MM.1S (cell line): Measurements from ENCODE around the gene NEDD4L.

Source experiments
- DNase-seq: peaks from one replicate; pipeline ENCODE4 v3.0.0-alpha.2; 2015
- H2AFZ ChIP-seq: fragments of 300-600 bp; sonication (generic); 2 replicates; pipeline ENCODE4 v1.6.0; 2016; ENCODE audit warnings: antibody characterized with exemption, low read length
- H3F3A ChIP-seq: fragments of 300-600 bp; sonication (generic); 2 replicates; pipeline ENCODE4 v1.6.1; 2016; ENCODE audit warnings: mild to moderate bottlenecking, antibody characterized with exemption, low read length, moderate library complexity, mixed read lengths; ENCODE audit not compliant: insufficient read depth
- H3K27ac ChIP-seq: fragments of 300-600 bp; sonication (generic); 2 replicates; pipeline ENCODE4 v1.5.1; 2016; ENCODE audit warnings: mild to moderate bottlenecking, low read length
- H3K27me3 ChIP-seq: fragments of 300-600 bp; sonication (generic); replicated peaks from 2 replicates; pipeline ENCODE4 v1.6.0; 2016; ENCODE audit warnings: low read length; ENCODE audit not compliant: insufficient read depth
- H3K36me3 ChIP-seq: fragments of 300-600 bp; sonication (generic); replicated peaks from 2 replicates; pipeline ENCODE4 v1.6.1; 2016; ENCODE audit warnings: mild to moderate bottlenecking, low read length, mixed read lengths; ENCODE audit not compliant: insufficient read depth
- H3K4me1 ChIP-seq: fragments of 300-600 bp; sonication (generic); 2 replicates; pipeline ENCODE4 v1.6.1; 2016; ENCODE audit warnings: low read length, mixed read lengths
- H3K4me2 ChIP-seq: fragments of 300-600 bp; sonication (generic); 2 replicates; pipeline ENCODE4 v1.6.0; 2016; ENCODE audit warnings: low read depth, low read length
- H3K4me3 ChIP-seq: fragments of 300-600 bp; sonication (generic); 2 replicates; pipeline ENCODE4 v1.5.1; 2016; ENCODE audit warnings: low read length, mixed read lengths
- H3K79me2 ChIP-seq: fragments of 300-600 bp; sonication (generic); 2 replicates; pipeline ENCODE4 v1.6.1; 2016; ENCODE audit warnings: mixed run types, low read length, mixed read lengths
- H3K9ac ChIP-seq: fragments of 300-600 bp; sonication (generic); 2 replicates; pipeline ENCODE4 v1.6.1; 2016; ENCODE audit warnings: low read length, mixed read lengths
- H3K9me2 ChIP-seq: fragments of 300-600 bp; sonication (generic); replicated peaks from 2 replicates; pipeline ENCODE4 v1.6.1; 2016; ENCODE audit warnings: mild to moderate bottlenecking, low read length, mixed read lengths; ENCODE audit not compliant: insufficient read depth
- H3K9me3 ChIP-seq: fragments of 300-600 bp; sonication (generic); replicated peaks from 2 replicates; pipeline ENCODE4 v1.6.1; 2016; ENCODE audit warnings: mild to moderate bottlenecking, low read length, mixed read lengths; ENCODE audit not compliant: insufficient read depth
- H4K20me1 ChIP-seq: fragments of 300-600 bp; sonication (generic); 2 replicates; pipeline ENCODE4 v1.6.1; 2016; ENCODE audit warnings: mild to moderate bottlenecking, low read length, moderate library complexity, mixed read lengths; ENCODE audit not compliant: insufficient read depth
- EZH2 ChIP-seq: fragments of 300-600 bp; sonication (generic); optimal IDR thresholded peaks from 2 replicates; pipeline ENCODE3; 2017; ENCODE audit warnings: low read depth, mild to moderate bottlenecking, antibody characterized with exemption, low read length, mixed read lengths
- EZH2phosphoT487 ChIP-seq: fragments of 300-600 bp; sonication (generic); IDR thresholded peaks from 2 replicates; pipeline ENCODE4 v1.6.1; 2018; ENCODE audit warnings: antibody characterized with exemption, low read length
- TF ChIP-seq, protein P1 (sequence below): fragments of 300-600 bp; sonication (generic); IDR thresholded peaks from 2 replicates; pipeline ENCODE4 v1.5.1; 2016; ENCODE audit warnings: antibody characterized with exemption, low read length, mixed read lengths

NEDD4L gene

GRCh38 chr18:58163004-58163590, 119.1 kb downstream of the NEDD4L start:
- H3K79me2 ChIP-seq: no peaks in the 10 kb centered on the region
- no peaks in the 10 kb centered on the region for H3K4me1 ChIP-seq
- H2AFZ ChIP-seq: no peak overlapping the region
- no peaks in the 10 kb centered on the region for H4K20me1 ChIP-seq
- no peak for DNase-seq
- no peak overlapping the region for H3K4me2 ChIP-seq
- H3K27me3 ChIP-seq: no peaks in the 10 kb centered on the region
- H3K36me3 ChIP-seq: no peaks in the 10 kb centered on the region
- no peaks in the 10 kb centered on the region for H3K9me3 ChIP-seq
- TF ChIP-seq EZH2phosphoT487 (no peak), EZH2 (no peak)
- TF ChIP-seq, protein P1, sequence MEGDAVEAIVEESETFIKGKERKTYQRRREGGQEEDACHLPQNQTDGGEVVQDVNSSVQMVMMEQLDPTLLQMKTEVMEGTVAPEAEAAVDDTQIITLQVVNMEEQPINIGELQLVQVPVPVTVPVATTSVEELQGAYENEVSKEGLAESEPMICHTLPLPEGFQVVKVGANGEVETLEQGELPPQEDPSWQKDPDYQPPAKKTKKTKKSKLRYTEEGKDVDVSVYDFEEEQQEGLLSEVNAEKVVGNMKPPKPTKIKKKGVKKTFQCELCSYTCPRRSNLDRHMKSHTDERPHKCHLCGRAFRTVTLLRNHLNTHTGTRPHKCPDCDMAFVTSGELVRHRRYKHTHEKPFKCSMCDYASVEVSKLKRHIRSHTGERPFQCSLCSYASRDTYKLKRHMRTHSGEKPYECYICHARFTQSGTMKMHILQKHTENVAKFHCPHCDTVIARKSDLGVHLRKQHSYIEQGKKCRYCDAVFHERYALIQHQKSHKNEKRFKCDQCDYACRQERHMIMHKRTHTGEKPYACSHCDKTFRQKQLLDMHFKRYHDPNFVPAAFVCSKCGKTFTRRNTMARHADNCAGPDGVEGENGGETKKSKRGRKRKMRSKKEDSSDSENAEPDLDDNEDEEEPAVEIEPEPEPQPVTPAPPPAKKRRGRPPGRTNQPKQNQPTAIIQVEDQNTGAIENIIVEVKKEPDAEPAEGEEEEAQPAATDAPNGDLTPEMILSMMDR: no peak
- no peak overlapping the region for H3K9ac ChIP-seq
- H3K9me2 ChIP-seq: no peaks in the 10 kb centered on the region
- no peak overlapping the region for H3K27ac ChIP-seq
- H3F3A ChIP-seq: no peaks in the 10 kb centered on the region
- no peak overlapping the region for H3K4me3 ChIP-seq

GRCh38 chr18:58166278-58166844, 122.3 kb downstream of the NEDD4L start:
- no peak overlapping the region for H2AFZ ChIP-seq
- H3K4me3 ChIP-seq: no peak overlapping the region
- no peaks in the 10 kb centered on the region for H4K20me1 ChIP-seq
- H3K27me3 ChIP-seq: no peaks in the 10 kb centered on the region
- H3K4me1 ChIP-seq: no peaks in the 10 kb centered on the region
- no peaks in the 10 kb centered on the region for H3K9me2 ChIP-seq
- no peak overlapping the region for H3K9ac ChIP-seq
- H3K4me2 ChIP-seq: no peak overlapping the region
- H3K36me3 ChIP-seq: no peaks in the 10 kb centered on the region
- no peaks in the 10 kb centered on the region for H3K9me3 ChIP-seq
- H3K27ac ChIP-seq: no peak overlapping the region
- no peaks in the 10 kb centered on the region for H3K79me2 ChIP-seq
- DNase-seq: no peak
- TF ChIP-seq, protein P1: no peak
- TF ChIP-seq EZH2 (no peak), EZH2phosphoT487 (no peak)
- H3F3A ChIP-seq: no peaks in the 10 kb centered on the region

- H3K27ac ChIP-seq: no peak overlapping the region
Measured at GRCh38 chr18:58167073-58167472, 123.0 kb downstream of the NEDD4L start.

DNA sequence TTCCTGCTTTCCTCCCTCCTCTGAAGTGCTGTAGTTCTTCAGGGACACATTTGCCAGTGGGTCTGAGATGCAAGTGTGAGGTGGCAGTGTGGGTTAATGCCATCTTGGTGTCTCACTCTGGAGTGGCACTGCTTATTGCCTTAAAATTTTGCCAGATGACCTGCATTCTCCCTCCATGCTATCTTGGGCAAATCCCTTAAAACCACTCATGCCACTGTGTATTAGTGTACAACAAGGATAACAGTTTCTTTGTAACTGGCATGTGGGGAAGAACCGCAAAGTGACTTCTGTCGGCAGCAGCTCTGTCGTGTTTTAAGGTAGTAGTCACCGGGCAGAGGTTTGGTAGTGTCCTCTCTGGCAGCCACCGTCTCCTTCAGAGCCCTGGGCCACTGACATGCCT, 124.2 kb downstream of the NEDD4L start:
- no peaks in the 10 kb centered on the region for H3K79me2 ChIP-seq
- H3K9me3 ChIP-seq: no peaks in the 10 kb centered on the region
- no peak overlapping the region for H3K9ac ChIP-seq
- no peaks in the 10 kb centered on the region for H4K20me1 ChIP-seq
- no peaks in the 10 kb centered on the region for H3F3A ChIP-seq
- DNase-seq: no peak
- H3K36me3 ChIP-seq: no peaks in the 10 kb centered on the region
- no peak overlapping the region for H3K27ac ChIP-seq
- no peaks in the 10 kb centered on the region for H3K27me3 ChIP-seq
- no peaks in the 10 kb centered on the region for H3K9me2 ChIP-seq
- H3K4me1 ChIP-seq: no peaks in the 10 kb centered on the region
- no peak overlapping the region for H3K4me2 ChIP-seq
- H2AFZ ChIP-seq: no peak overlapping the region
- TF ChIP-seq, protein P1: no peak
- no peak for TF ChIP-seq EZH2
- no peak for TF ChIP-seq EZH2phosphoT487
- no peak overlapping the region for H3K4me3 ChIP-seq

More at GRCh38 chr18:58167073-58167472, 123.0 kb downstream of the NEDD4L start:
- Histone ChIP-seq H3K4me1 (no peaks in the 10 kb centered on the region), H3K36me3 (no peaks in the 10 kb centered on the region), H4K20me1 (no peaks in the 10 kb centered on the region), H3K9ac (no peak overlapping the region), H3K4me3 (no peak overlapping the region), H3K9me3 (no peaks in the 10 kb centered on the region), H3K27me3 (no peaks in the 10 kb centered on the region), H3K4me2 (no peak overlapping the region), H3F3A (no peaks in the 10 kb centered on the region), H3K79me2 (no peaks in the 10 kb centered on the region), H3K9me2 (no peaks in the 10 kb centered on the region), H2AFZ (no peak overlapping the region)
- DNase-seq: no peak
- TF ChIP-seq EZH2phosphoT487 (no peak), EZH2 (no peak)
